HG03565 (cell line): ENCODE data around the gene RPLP2.

ENCODE experiments used
- ATAC-seq: cut with Tn5 transposase; IDR thresholded peaks from one replicate; pipeline ENCODE4 v1.9.1; 2021; ENCODE audit warnings: mild to moderate bottlenecking, moderate library complexity; ENCODE audit not compliant: unreplicated experiment

Gene RPLP2

DNA sequence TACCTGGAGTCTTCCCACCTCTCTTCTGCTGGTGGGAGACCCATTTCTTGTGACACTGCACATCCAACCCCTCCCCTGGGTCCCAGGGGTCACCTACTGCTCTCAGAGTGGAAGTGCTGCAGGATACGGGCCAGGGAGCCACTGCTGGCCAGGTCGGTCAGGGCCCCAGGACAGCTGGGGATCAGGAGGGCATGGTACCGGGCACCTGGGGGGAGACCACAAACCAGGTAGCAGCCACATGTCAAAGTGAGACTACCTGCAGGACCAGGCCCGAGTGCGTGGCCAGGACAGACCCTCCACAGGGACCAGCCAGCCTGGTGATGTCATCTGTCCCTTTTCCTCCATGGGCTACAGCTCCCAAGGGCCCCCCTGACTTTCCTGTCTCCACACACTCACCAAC is 36.3 kb upstream of the RPLP2 start:
- ATAC-seq: no peak

DNA sequence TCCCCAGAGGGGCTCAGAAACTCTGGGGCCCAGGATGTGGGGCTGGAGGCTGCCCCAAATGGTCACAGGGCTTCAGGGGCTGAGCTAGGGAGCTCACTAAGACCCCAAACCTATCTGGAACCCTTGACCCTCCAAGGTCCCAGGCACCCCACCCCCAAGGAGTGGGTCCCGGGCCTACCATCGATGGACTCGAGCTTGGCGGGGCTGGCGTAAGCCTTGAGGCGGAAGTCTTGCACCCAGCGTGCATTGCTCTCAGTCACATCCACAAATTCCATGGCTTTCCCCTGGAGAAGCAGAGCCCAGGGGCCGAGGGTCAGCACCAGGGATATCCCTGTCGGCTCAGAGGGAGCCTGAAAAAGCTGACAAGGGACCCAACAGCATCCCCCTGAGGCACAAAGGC is 35.9 kb upstream of the RPLP2 start:
- ATAC-seq: no peak

DNA sequence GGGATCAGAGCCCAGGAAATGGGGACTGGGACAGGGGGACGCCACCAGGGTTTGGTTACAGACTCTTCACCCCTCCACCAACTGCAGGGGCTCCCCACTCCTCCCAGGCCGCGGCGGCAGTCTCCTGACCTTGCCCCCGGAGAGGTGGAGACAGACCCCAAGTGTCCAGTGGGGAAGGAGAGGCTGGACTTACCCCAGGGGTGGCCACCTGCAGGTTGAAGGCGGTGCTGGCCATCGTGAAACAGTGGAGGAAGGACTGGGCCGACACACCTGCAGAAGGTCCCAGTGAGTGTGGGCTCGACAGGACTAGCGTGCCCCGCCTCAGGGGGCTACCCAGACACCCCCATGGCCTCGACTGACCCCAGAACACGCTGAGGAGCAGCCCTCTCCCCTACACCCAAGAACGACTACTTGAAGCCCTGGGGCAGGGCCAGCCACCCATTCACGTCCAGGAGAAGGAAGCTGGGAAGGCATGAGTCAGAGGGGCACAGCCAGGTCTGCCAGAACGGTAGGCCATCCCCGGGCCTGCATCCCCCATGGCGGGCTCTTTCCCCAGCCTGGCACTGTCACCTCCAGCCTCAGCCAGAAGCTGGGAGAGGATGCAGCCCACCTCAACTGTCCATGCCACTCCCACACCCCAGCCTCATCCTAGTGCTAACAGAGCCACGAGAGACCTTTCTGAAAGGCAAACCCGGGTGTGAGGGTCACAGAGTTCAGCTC is 34.7 kb upstream of the RPLP2 start:
- no peak for ATAC-seq

DNA sequence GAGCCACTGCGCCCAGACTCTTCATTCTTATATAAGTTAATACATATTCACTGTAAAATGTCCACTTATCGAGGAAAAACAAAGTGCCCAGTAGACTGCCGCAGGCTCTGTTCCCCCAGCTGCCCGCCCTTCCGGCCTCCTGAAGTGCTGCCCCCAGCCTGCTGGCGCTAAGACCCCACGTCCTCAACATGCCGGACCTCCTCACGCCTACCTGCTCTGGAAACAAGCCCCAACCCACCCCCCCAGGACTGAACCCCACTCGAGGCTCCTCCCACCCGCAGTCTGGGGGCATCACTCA is 33.6 kb upstream of the RPLP2 start:
- ATAC-seq: no peak

- ATAC-seq: peak; percentile 12
Observed at GRCh38 chr11:776561-777287, 33.0 kb upstream of the RPLP2 start.

DNA sequence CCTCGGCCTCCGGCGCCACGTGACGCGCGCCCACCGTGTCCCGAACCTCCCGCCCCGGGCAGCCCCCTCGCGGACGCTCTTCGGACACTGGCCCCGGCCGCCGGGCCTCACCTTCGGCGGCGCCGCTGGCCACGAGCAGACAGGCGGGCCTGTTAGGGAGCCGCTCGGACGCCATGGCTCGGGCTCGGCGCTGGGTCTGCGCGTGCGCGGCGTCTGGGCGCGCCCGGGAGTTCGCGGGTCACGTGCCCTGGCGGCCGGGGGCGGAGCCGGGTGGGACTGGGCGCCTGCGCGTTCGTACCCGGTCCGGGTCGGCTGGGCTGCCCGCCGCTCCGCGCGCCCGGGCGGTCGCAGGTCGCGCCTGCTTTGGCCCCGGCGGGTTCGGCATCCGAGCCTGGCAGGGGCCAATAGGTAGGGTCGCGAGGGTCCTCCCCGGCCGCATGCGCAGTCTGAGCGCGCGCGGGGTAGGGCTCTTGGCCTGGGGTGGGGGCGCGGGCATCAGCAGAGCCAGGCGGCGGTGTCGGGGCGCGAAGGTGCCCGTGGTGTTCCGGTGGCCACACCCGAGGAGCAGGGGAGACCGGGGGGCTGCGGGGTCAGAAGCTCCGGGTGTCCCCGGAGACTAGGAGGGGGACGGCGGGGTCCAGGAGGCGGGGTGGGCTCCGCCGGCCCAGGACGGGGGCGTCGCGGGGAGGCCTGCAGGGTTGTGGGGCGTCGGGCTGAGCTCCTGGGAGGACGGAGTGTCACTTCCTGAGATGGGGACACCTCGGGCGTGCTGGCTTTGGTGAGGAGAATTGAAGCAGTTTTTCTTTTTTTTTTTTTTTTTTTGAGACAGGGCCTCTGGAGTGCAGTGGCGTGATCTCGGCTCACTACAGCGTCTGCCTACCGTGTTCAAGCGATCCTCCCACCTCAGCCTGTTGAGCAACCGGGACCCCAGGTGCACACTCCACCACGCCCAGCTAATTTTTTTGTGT is 32.2 kb upstream of the RPLP2 start, which contains the start of gene GATD1:
TSS of gene GATD1 (minus strand) at position 200 of the 968 bp plus-strand sequence. CDS start at position 175, 25 bp downstream.
- ATAC-seq: peak; percentile 72

GRCh38 chr11:778976-779954 is 30.5 kb upstream of the RPLP2 start:
- ATAC-seq: no peak

- ATAC-seq: no peak
Observed at GRCh38 chr11:779955-780532, 29.7 kb upstream of the RPLP2 start.

DNA sequence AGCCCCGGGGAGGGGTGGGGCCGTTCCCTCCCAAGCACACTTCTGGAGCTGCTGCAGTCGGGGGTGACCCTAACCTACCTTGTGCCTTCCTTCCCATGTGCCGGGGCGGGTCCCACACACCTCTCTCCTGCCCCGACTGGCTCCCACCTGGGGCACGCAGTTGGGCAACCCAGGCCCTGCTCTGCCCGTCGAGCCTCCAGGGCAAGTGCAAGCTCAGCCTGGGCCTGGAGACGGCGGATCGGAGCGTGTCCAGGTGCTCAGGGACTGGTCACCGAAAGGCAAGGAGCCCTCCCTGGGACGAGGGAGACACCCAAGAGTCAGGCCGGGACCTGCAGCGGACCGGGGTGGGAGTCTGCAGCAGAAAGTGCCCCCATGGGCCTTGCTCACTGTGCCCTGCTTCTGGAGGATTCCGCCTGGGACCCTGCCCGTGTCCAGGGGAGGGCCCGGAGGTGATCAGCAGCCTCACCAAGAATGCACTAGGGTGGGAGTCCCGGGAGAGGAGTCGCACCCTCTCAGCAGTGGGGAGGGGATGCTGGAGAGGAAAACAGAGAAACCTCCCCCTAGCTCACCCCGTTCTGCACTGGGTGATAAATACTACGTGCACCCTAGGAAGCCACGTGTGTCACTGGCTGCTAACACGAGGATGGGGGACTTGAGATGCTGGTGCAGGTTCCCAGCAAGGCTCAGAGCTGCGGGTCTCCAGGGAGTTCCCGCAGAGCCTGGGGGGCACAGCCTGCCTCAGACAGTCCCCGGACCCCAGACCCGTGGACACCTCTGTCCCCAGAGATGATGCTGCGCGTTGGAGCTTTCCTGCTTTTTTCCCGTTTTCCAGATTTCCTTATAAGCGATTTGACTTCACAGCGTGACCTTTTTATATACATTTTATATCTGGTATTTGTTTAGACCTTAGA is 27.2 kb upstream of the RPLP2 start:
- ATAC-seq: no peak

GRCh38 chr11:783581-784015 is 26.2 kb upstream of the RPLP2 start:
- ATAC-seq: no peak

DNA sequence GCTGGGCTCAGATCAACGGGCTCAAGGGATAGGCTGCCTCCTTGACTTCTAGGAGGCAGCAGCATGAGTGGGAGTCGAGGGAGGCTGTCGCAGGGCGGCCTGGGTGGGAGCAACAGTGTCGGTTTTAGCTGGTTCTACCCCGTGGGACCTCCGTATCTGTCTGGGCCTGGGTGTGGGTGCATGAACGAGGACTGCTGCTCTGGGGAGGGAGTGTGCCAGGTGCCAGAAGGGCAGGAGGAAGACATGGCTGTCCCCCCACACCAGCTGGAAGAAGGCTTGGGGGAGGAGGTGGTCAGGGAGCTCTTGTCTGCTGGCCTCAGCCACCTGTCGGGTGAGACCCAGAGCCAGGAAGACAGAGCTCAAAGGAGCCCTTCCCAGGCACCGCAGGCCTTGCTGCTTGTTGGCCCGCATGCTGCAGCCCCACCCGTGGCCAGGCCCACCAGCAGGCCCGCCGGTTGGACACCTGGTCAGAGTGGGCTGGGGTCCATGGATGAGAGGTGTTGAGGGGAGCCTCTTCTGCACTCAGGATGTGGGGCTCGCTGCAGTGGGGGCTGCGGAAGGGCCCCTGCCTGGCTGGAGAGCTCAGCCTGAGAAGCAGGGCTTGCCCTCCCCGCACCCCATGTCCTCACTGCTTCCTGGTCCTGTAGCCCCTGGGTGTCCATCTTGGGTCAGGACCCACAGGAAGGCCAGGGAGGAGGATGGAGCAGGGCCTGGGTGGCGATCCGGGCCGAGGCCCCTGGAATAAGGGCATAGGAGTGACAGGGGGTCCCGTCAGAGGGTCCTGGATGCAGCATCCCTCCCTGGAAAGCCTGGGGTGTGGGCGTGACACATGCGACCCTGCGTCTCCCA is 23.3 kb upstream of the RPLP2 start:
- ATAC-seq: no peak

- no peak for ATAC-seq
Observed at GRCh38 chr11:787084-787675, 22.6 kb upstream of the RPLP2 start.

- no peak for ATAC-seq
Observed at GRCh38 chr11:788009-788640, 21.6 kb upstream of the RPLP2 start.

DNA sequence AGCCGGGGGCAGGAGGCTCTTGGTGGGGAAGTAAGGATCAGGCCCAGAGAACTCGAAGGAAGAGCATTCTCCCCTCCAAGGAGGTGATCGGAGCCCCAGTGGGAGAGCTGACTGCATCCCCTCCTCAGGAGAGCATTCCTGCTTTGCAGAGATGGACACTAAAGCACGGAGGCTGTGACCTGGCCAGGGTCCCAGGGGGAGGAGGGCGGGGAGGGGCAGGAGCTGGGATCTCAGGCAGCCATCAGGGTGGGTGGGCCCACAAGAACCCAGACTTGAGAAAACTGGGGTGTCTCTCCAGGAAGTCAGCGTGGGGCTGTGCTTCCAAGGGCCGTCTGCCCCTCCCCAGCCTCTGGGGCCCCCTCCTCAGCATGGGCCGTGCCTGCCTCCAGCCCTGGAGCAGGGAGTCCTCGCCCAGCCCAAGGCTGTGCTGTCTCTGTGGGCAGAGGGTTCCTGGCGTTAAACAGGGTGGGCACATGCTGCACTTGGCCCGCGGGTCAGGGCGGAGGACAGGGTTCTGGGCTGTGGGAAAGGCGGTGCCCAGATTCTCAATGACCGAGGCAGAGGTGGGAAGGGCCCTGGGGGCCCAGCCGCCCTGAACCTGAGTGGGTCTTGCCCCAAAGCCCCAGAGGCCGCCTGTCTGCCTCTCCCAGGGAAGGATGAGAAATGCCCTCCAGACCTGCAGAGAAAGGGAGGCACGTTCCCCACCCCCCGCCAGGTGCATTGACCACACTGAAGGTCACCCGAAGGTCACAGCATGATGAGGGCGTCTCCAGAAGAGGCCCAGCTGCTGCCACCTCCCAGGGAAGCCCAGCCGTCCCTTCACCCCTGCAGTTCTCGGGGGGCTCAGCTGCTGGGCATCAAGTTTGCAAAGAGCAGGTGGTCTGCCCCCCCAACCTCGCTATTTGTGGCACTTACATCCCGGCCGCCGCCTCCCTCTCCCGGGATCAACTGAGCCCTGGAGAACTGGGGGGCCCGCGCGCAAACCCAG is 20.5 kb upstream of the RPLP2 start:
- ATAC-seq: no peak

- no peak for ATAC-seq
Observed at GRCh38 chr11:789943-790342, 19.8 kb upstream of the RPLP2 start, which contains the start of gene CEND1. Gene CEND1, minus strand, starts transcription at chr11:790090. Its CDS starts 1,514 bp downstream, at chr11:788576.
